ENCODE measurements around the gene SIGLEC5. TPM values are rescaled to one million over a fixed set of nuclear protein-coding genes. Genes with fewer than 3 reads are reported as not detected.
A peak's percentile ranks its signal among the peaks of the same experiment; 100 is the strongest.

SIGLEC5 gene
- total and polyA plus RNA-seq, 2 of the 13 experiments (the other 11 are each of a cell fraction or from before 2014, with no cell fraction given) = not detected

- TF ChIP-seq, protein P1, sequence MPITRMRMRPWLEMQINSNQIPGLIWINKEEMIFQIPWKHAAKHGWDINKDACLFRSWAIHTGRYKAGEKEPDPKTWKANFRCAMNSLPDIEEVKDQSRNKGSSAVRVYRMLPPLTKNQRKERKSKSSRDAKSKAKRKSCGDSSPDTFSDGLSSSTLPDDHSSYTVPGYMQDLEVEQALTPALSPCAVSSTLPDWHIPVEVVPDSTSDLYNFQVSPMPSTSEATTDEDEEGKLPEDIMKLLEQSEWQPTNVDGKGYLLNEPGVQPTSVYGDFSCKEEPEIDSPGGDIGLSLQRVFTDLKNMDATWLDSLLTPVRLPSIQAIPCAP (CRISPR knock-in tag; IDR thresholded peaks at IDR 0.05; ENCODE audit: low read depth) = no peak
- peak; percentile 89 for TF ChIP-seq ZNF546 (CRISPR knock-in tag; conservative IDR thresholded peaks at IDR 0.05)
- TF ChIP-seq, protein P2, sequence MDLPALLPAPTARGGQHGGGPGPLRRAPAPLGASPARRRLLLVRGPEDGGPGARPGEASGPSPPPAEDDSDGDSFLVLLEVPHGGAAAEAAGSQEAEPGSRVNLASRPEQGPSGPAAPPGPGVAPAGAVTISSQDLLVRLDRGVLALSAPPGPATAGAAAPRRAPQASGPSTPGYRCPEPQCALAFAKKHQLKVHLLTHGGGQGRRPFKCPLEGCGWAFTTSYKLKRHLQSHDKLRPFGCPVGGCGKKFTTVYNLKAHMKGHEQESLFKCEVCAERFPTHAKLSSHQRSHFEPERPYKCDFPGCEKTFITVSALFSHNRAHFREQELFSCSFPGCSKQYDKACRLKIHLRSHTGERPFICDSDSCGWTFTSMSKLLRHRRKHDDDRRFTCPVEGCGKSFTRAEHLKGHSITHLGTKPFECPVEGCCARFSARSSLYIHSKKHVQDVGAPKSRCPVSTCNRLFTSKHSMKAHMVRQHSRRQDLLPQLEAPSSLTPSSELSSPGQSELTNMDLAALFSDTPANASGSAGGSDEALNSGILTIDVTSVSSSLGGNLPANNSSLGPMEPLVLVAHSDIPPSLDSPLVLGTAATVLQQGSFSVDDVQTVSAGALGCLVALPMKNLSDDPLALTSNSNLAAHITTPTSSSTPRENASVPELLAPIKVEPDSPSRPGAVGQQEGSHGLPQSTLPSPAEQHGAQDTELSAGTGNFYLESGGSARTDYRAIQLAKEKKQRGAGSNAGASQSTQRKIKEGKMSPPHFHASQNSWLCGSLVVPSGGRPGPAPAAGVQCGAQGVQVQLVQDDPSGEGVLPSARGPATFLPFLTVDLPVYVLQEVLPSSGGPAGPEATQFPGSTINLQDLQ (CRISPR knock-in tag; IDR thresholded peaks at IDR 0.05) = no peak
- TF ChIP-seq ZFP1 (CRISPR knock-in tag; IDR thresholded peaks at IDR 0.05) = 0 out of 2 replicates have a peak, but pooled peaks have one; percentile 28
- 0 out of 2 replicates have a peak, but pooled peaks have one; percentile 23 for TF ChIP-seq PAXIP1 (CRISPR knock-in tag; conservative IDR thresholded peaks at IDR 0.05)
- TF ChIP-seq TOPORS (CRISPR knock-in tag; IDR thresholded peaks at IDR 0.05) = peak; percentile 51; the same call in 1 of the 2 replicates
- TF ChIP-seq PHF21A (CRISPR knock-in tag; IDR thresholded peaks at IDR 0.05) = no peak
- TF ChIP-seq DDIT3 (CRISPR knock-in tag; IDR thresholded peaks at IDR 0.05) = 0 out of 2 replicates have a peak, but pooled peaks have one; percentile 65
- TF ChIP-seq ZNF549 (CRISPR knock-in tag; IDR thresholded peaks at IDR 0.05) = no peak
- no peak for TF ChIP-seq ZNF562 (CRISPR knock-in tag; IDR thresholded peaks at IDR 0.05; ENCODE audit: borderline replicate concordance)
- 0 out of 2 replicates have a peak, but pooled peaks have one; percentile 73 for TF ChIP-seq ZNF615 (CRISPR knock-in tag; IDR thresholded peaks at IDR 0.05; ENCODE audit: borderline replicate concordance)
- TF ChIP-seq, protein P3, sequence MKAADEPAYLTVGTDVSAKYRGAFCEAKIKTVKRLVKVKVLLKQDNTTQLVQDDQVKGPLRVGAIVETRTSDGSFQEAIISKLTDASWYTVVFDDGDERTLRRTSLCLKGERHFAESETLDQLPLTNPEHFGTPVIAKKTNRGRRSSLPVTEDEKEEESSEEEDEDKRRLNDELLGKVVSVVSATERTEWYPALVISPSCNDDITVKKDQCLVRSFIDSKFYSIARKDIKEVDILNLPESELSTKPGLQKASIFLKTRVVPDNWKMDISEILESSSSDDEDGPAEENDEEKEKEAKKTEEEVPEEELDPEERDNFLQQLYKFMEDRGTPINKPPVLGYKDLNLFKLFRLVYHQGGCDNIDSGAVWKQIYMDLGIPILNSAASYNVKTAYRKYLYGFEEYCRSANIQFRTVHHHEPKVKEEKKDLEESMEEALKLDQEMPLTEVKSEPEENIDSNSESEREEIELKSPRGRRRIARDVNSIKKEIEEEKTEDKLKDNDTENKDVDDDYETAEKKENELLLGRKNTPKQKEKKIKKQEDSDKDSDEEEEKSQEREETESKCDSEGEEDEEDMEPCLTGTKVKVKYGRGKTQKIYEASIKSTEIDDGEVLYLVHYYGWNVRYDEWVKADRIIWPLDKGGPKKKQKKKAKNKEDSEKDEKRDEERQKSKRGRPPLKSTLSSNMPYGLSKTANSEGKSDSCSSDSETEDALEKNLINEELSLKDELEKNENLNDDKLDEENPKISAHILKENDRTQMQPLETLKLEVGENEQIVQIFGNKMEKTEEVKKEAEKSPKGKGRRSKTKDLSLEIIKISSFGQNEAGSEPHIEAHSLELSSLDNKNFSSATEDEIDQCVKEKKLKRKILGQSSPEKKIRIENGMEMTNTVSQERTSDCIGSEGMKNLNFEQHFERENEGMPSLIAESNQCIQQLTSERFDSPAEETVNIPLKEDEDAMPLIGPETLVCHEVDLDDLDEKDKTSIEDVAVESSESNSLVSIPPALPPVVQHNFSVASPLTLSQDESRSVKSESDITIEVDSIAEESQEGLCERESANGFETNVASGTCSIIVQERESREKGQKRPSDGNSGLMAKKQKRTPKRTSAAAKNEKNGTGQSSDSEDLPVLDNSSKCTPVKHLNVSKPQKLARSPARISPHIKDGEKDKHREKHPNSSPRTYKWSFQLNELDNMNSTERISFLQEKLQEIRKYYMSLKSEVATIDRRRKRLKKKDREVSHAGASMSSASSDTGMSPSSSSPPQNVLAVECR (CRISPR knock-in tag; IDR thresholded peaks at IDR 0.05; ENCODE audit: borderline replicate concordance) = peak; percentile 48; the same call in 1 of the 2 replicates
- no peak; the same call in 1 of the 2 replicates for TF ChIP-seq EEA1 (CRISPR knock-in tag; IDR thresholded peaks at IDR 0.05; ENCODE audit: borderline replicate concordance)
- no peak for TF ChIP-seq PCBP2 (optimal IDR thresholded peaks at IDR 0.05; ENCODE audit: low read depth, low read length, poor library complexity, severe bottlenecking)
Observed at GRCh38 chr19:51607920-51608562, 22.2 kb downstream of the SIGLEC5 start (continued).
